HepG2 (cell line): Measurements from ENCODE around the gene WDR27. TPM values are rescaled to one million over a fixed set of nuclear protein-coding genes. Genes with fewer than 3 reads are reported as not detected.

Experiments
- CEBPG ChIP-seq: IDR thresholded peaks from 2 replicates; pipeline ENCODE4 v1.6.1; 2016
- EEA1 ChIP-seq: sonication (generic); formaldehyde crosslinking; IDR thresholded peaks from 2 replicates; pipeline ENCODE4 v1.5.1; 2020; ENCODE audit warnings: mild to moderate bottlenecking, missing genetic modification reagents, borderline replicate concordance
- KDM5A ChIP-seq: fragments of 200-600 bp; sonication (generic); IDR thresholded peaks from 2 replicates; pipeline ENCODE4 v1.7.0; 2018; ENCODE audit warnings: antibody characterized with exemption, mild to moderate bottlenecking, low read length, borderline replicate concordance
- MEIS2 ChIP-seq: sonication (generic); formaldehyde crosslinking; IDR thresholded peaks from 2 replicates; pipeline ENCODE4 v1.9.0; 2021; ENCODE audit warnings: mild to moderate bottlenecking, missing genetic modification reagents
- MIXL1 ChIP-seq: IDR thresholded peaks from 2 replicates; pipeline ENCODE4 v1.6.1; 2016
- MTF1 ChIP-seq: sonication (generic); formaldehyde crosslinking; IDR thresholded peaks from 2 replicates; pipeline ENCODE4 v1.5.0; 2020; ENCODE audit warnings: missing genetic modification reagents
- MTF2 ChIP-seq: sonication (generic); formaldehyde crosslinking; IDR thresholded peaks from 2 replicates; pipeline ENCODE4 v1.5.0; 2020; ENCODE audit warnings: missing genetic modification reagents, borderline replicate concordance
- NAIF1 ChIP-seq: sonication (generic); formaldehyde crosslinking; IDR thresholded peaks from 2 replicates; pipeline ENCODE4 v1.5.0; 2020; ENCODE audit warnings: mild to moderate bottlenecking, missing genetic modification reagents, borderline replicate concordance
- NR2F1 ChIP-seq, 2 experiments: fragments of 450-650 bp in 1 of 2; formaldehyde crosslinking in 1 of 2; IDR thresholded peaks; 2 replicates each; pipeline versions ENCODE4 v1.5.0 to v1.6.1; 2016 to 2020; ENCODE audit warnings: mild to moderate bottlenecking in 1 of 2, missing compliant biosample characterization in 1 of 2, missing genetic modification reagents in 1 of 2, moderate library complexity in 1 of 2
- RCOR2 ChIP-seq: IDR thresholded peaks from 2 replicates; pipeline ENCODE4 v1.6.1; 2016; ENCODE audit warnings: missing biosample characterization, missing genetic modification reagents
- REPIN1 ChIP-seq: sonication (generic); formaldehyde crosslinking; IDR thresholded peaks from 2 replicates; pipeline ENCODE4 v1.8.0; 2022; ENCODE audit warnings: missing genetic modification reagents, low read depth, mild to moderate bottlenecking, borderline replicate concordance
- RFX3 ChIP-seq: IDR thresholded peaks from 2 replicates; pipeline ENCODE4 v1.6.1; 2016; ENCODE audit warnings: missing biosample characterization, missing genetic modification reagents
- SALL2 ChIP-seq: sonication (generic); formaldehyde crosslinking; IDR thresholded peaks from 2 replicates; pipeline ENCODE4 v1.8.1; 2023; ENCODE audit warnings: mild to moderate bottlenecking, missing genetic modification reagents, inconsistent platforms
- TAF1 ChIP-seq: sonication (generic); formaldehyde crosslinking; IDR thresholded peaks from 2 replicates; pipeline ENCODE4 v1.4.0; 2020; ENCODE audit warnings: missing genetic modification reagents
- TBX2 ChIP-seq: sonication (generic); formaldehyde crosslinking; IDR thresholded peaks from 2 replicates; pipeline ENCODE4 v1.5.0; 2020; ENCODE audit warnings: missing genetic modification reagents, mild to moderate bottlenecking, borderline replicate concordance
- THAP7 ChIP-seq: sonication (generic); formaldehyde crosslinking; IDR thresholded peaks from 2 replicates; pipeline ENCODE4 v1.8.1; 2023; ENCODE audit warnings: mild to moderate bottlenecking, missing genetic modification reagents
- ZBED4 ChIP-seq: sonication (generic); formaldehyde crosslinking; IDR thresholded peaks from 2 replicates; pipeline ENCODE4 v1.4.0; 2020; ENCODE audit warnings: missing genetic modification reagents, borderline replicate concordance
- ZNF292 ChIP-seq: sonication (generic); formaldehyde crosslinking; IDR thresholded peaks from 2 replicates; pipeline ENCODE4 v1.8.1; 2022; ENCODE audit warnings: mild to moderate bottlenecking, low read depth, missing genetic modification reagents, borderline replicate concordance
- ZNF644 ChIP-seq: IDR thresholded peaks from 2 replicates; pipeline ENCODE4 v1.6.1; 2016; ENCODE audit warnings: low read depth
- ZNF646 ChIP-seq: sonication (generic); formaldehyde crosslinking; IDR thresholded peaks from 2 replicates; pipeline ENCODE4 v1.9.0; 2021; ENCODE audit warnings: mild to moderate bottlenecking, missing genetic modification reagents
- ZNF672 ChIP-seq: sonication (generic); formaldehyde crosslinking; IDR thresholded peaks from 2 replicates; pipeline ENCODE4 v1.8.1; 2022; ENCODE audit warnings: missing genetic modification reagents
- ZNF761 ChIP-seq: sonication (generic); formaldehyde crosslinking; conservative IDR thresholded peaks from 2 replicates; pipeline ENCODE4 v1.4.0; 2020; ENCODE audit warnings: mild to moderate bottlenecking, missing genetic modification reagents
- polyA plus RNA-seq, 8 experiments: library from polyadenylated mRNA; depleted of rRNA in 3 of 8; stranded (reverse) in 7 of 8; unstranded in 1 of 8; fragments of >200 nt; fragmentation: Illumina TruSeq in 4 of 8; extraction: Trizol in 4 of 8; gene quantifications; 2 replicates each; pipeline versions ENCODE4 v1.2.1 to v1.2.3, GENCODE V29; 2011 to 2016; ENCODE audit warnings: low read depth in 4 of 8, missing spikeins in 1 of 8, mixed read lengths in 1 of 8; ENCODE audit not compliant: insufficient read depth in 1 of 8
- total RNA-seq, 5 experiments: library from RNA; depleted of rRNA; stranded (reverse); fragments of >200 nt; fragmentation: Illumina TruSeq; extraction: Trizol; gene quantifications; 2 replicates each; pipeline ENCODE4 v1.2.3, GENCODE V29; 2016; ENCODE audit warnings: low read depth in 1 of 5

Gene WDR27
- total and polyA plus RNA-seq, 2 of the 13 experiments (the other 11 are each of a cell fraction or from before 2014, with no cell fraction given): 34.1 to 80.3 TPM

- TF ChIP-seq ZNF646 (no peak), MEIS2 (CRISPR knock-in tag) (no peak), RFX3 (peak; percentile 3; the same call in 1 of the 2 replicates), ZNF761 (CRISPR knock-in tag) (no peak), TAF1 (CRISPR knock-in tag) (no peak), SALL2 (no peak), KDM5A (no peak), EEA1 (CRISPR knock-in tag) (0 out of 2 replicates have a peak, but pooled peaks have one; percentile 27), CEBPG (CRISPR knock-in tag) (no peak), ZNF292 (peak; percentile 9; the same call in 1 of the 2 replicates), MTF1 (no peak), TBX2 (CRISPR knock-in tag) (no peak), ZBED4 (no peak), REPIN1 (CRISPR knock-in tag) (no peak), NAIF1 (no peak), THAP7 (CRISPR knock-in tag) (no peak), MTF2 (CRISPR knock-in tag) (0 out of 2 replicates have a peak, but pooled peaks have one; percentile 8), ZNF644 (no peak), RCOR2 (no peak), ZNF672 (CRISPR knock-in tag) (no peak), MIXL1 (CRISPR knock-in tag) (no peak), NR2F1 (CRISPR knock-in tag; IDR thresholded peaks at IDR 0.05) (no peak; a peak in 1 of 4 replicates)
Measured at GRCh38 chr6:169702840-169703246, 1.0 kb upstream of the WDR27 start (continued).
